ENCODE data around the gene MXD4. TPM values are rescaled to one million over a fixed set of nuclear protein-coding genes. Genes with fewer than 3 reads are reported as not detected.

Gene MXD4
- total RNA-seq, 1 donor from 2014 or later: 74.9 TPM

- Mint-ChIP-seq H3K36me3 (ENCODE audit: unreplicated experiment) (peaks cover 23% of the 10 kb centered on the region), H3K27ac (ENCODE audit: unreplicated experiment) (no peak overlapping the region), H3K9me3 (ENCODE audit: unreplicated experiment) (no peaks in the 10 kb centered on the region), H3K4me1 (ENCODE audit: unreplicated experiment) (peaks cover 8% of the 10 kb centered on the region), H3K27me3 (ENCODE audit: unreplicated experiment) (no peaks in the 10 kb centered on the region), H3K4me3 (ENCODE audit: unreplicated experiment) (no peak overlapping the region)
- DNase-seq (ENCODE audit: extremely low spot score, unreplicated experiment): no peak
- TF ChIP-seq CTCF (IDR thresholded peaks at IDR 0.05): no peak
These were observed 12.2 kb downstream of the MXD4 start for GRCh38 chr4:2249526-2250356.

- peak; percentile 84 for DNase-seq (ENCODE audit: extremely low spot score, unreplicated experiment)
- H3K4me1 Mint-ChIP-seq (ENCODE audit: unreplicated experiment): peaks cover 17% of the 10 kb centered on the region
- H3K9me3 Mint-ChIP-seq (ENCODE audit: unreplicated experiment): no peaks in the 10 kb centered on the region
- H3K4me3 Mint-ChIP-seq (ENCODE audit: unreplicated experiment): no peak overlapping the region
- TF ChIP-seq CTCF (IDR thresholded peaks at IDR 0.05): no peak
- H3K36me3 Mint-ChIP-seq (ENCODE audit: unreplicated experiment): peaks cover 14% of the 10 kb centered on the region
- H3K27me3 Mint-ChIP-seq (ENCODE audit: unreplicated experiment): no peaks in the 10 kb centered on the region
- no peak overlapping the region for H3K27ac Mint-ChIP-seq (ENCODE audit: unreplicated experiment)
These were observed 13.1 kb downstream of the MXD4 start for GRCh38 chr4:2248821-2249261.

- Mint-ChIP-seq H3K4me1 (ENCODE audit: unreplicated experiment) (peaks cover 24% of the 10 kb centered on the region), H3K27me3 (ENCODE audit: unreplicated experiment) (no peaks in the 10 kb centered on the region), H3K36me3 (ENCODE audit: unreplicated experiment) (peaks cover 13% of the 10 kb centered on the region), H3K27ac (ENCODE audit: unreplicated experiment) (no peak overlapping the region), H3K9me3 (ENCODE audit: unreplicated experiment) (no peaks in the 10 kb centered on the region), H3K4me3 (ENCODE audit: unreplicated experiment) (no peak overlapping the region)
- peak; percentile 76 for DNase-seq (ENCODE audit: extremely low spot score, unreplicated experiment)
- no peak for TF ChIP-seq CTCF (IDR thresholded peaks at IDR 0.05)
These were observed 13.7 kb downstream of the MXD4 start for GRCh38 chr4:2248044-2248780.

- peaks cover 10% of the 10 kb centered on the region for H3K36me3 Mint-ChIP-seq (ENCODE audit: unreplicated experiment)
- peak; percentile 82 for DNase-seq (ENCODE audit: extremely low spot score, unreplicated experiment)
- H3K27me3 Mint-ChIP-seq (ENCODE audit: unreplicated experiment): no peaks in the 10 kb centered on the region
- H3K27ac Mint-ChIP-seq (ENCODE audit: unreplicated experiment): no peak overlapping the region
- no peak for TF ChIP-seq CTCF (IDR thresholded peaks at IDR 0.05)
- H3K4me1 Mint-ChIP-seq (ENCODE audit: unreplicated experiment): peaks cover 24% of the 10 kb centered on the region
- H3K4me3 Mint-ChIP-seq (ENCODE audit: unreplicated experiment): no peak overlapping the region
- H3K9me3 Mint-ChIP-seq (ENCODE audit: unreplicated experiment): no peaks in the 10 kb centered on the region
These were observed 14.5 kb downstream of the MXD4 start for GRCh38 chr4:2247128-2248043.
